NT2/D1 (cell line): ENCODE measurements around the gene SLC6A9.

Experiments used
- DNase-seq: peaks from one replicate; pipeline ENCODE4 v3.0.0-alpha.2; 2011; ENCODE audit warnings: low read depth, low spot score
- H3K27me3 ChIP-seq: 2 replicates; pipeline ENCODE4 v1.6.0; 2011; ENCODE audit warnings: mild to moderate bottlenecking; ENCODE audit not compliant: insufficient read length, insufficient read depth
- H3K36me3 ChIP-seq: 2 replicates; pipeline ENCODE4 v1.6.1; 2011; ENCODE audit warnings: mild to moderate bottlenecking, low read length, mixed read lengths; ENCODE audit not compliant: insufficient read depth, insufficient read length
- H3K4me1 ChIP-seq: 2 replicates; pipeline ENCODE4 v1.5.1; 2011; ENCODE audit not compliant: insufficient read depth, insufficient read length
- H3K4me3 ChIP-seq: 2 replicates; pipeline ENCODE4 v1.5.1; 2011; ENCODE audit warnings: low read depth; ENCODE audit not compliant: insufficient read length
- H3K9ac ChIP-seq: 2 replicates; pipeline ENCODE4 v1.6.0; 2011; ENCODE audit warnings: low read depth; ENCODE audit not compliant: insufficient read length
- H3K9me3 ChIP-seq: 2 replicates; pipeline ENCODE4 v1.5.1; 2011; ENCODE audit warnings: mild to moderate bottlenecking, low read length; ENCODE audit not compliant: insufficient read depth
- SUZ12 ChIP-seq: IDR thresholded peaks from 2 replicates; pipeline ENCODE4 v1.6.1; 2011; ENCODE audit not compliant: insufficient read length, insufficient read depth; ENCODE audit errors: extremely low read depth
- YY1 ChIP-seq: IDR thresholded peaks from 2 replicates; pipeline ENCODE4 v1.6.1; 2011; ENCODE audit not compliant: insufficient read length, insufficient read depth
- ZNF274 ChIP-seq: IDR thresholded peaks from 2 replicates; pipeline ENCODE4 v1.6.1; 2011; ENCODE audit warnings: mild to moderate bottlenecking, low read depth, low read length

The SLC6A9 gene

GRCh38 chr1:44019466-44019948 lies 11.8 kb downstream of the SLC6A9 start:
- Histone ChIP-seq H3K9ac (no peak overlapping the region), H3K4me3 (no peak overlapping the region), H3K4me1 (peaks cover 12% of the 10 kb centered on the region), H3K27me3 (no peaks in the 10 kb centered on the region), H3K9me3 (no peaks in the 10 kb centered on the region), H3K36me3 (peaks cover 48% of the 10 kb centered on the region)
- DNase-seq = no peak
- no peak for TF ChIP-seq SUZ12
- no peak for TF ChIP-seq ZNF274
- TF ChIP-seq YY1 = no peak

DNA sequence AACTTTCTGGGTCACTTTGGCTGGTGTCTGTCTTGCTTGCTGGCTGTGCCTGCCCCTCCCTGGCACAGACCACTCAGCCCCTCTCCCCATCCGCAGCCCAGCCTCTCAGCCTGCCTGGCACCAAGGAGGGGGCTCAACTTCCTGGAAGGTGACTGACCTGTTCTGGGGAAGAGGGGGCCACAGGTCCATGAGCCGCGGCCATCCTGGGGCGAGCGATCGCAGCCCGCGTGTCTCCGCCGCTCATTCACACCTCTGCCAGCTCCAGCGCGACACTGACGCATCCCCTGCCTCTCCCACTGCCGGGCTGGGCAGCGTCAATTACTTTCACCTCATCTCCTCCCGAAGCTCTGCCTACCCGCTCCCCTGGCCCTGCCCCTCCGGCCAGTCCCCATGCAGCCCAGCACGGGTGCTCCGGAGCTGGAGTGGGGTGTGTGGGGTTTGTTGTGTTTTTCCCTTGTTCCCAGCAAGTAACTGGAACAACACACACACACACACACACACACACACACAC lies 14.3 kb downstream of the SLC6A9 start:
- Histone ChIP-seq H3K9ac (no peak overlapping the region), H3K27me3 (no peaks in the 10 kb centered on the region), H3K4me3 (no peak overlapping the region), H3K36me3 (peaks cover 27% of the 10 kb centered on the region), H3K9me3 (no peaks in the 10 kb centered on the region), H3K4me1 (peaks cover 18% of the 10 kb centered on the region)
- no peak for DNase-seq
- TF ChIP-seq SUZ12 = no peak

- peaks cover 25% of the 10 kb centered on the region for H3K4me1 ChIP-seq
- no peak for TF ChIP-seq ZNF274
- TF ChIP-seq YY1 = no peak
- no peak for TF ChIP-seq SUZ12
- H3K4me3 ChIP-seq = no peak overlapping the region
- peaks cover 22% of the 10 kb centered on the region for H3K36me3 ChIP-seq
- no peaks in the 10 kb centered on the region for H3K27me3 ChIP-seq
- no peak overlapping the region for H3K9ac ChIP-seq
- no peak for DNase-seq
- no peaks in the 10 kb centered on the region for H3K9me3 ChIP-seq
Observed at GRCh38 chr1:44016041-44016889, 15.0 kb downstream of the SLC6A9 start.

DNA sequence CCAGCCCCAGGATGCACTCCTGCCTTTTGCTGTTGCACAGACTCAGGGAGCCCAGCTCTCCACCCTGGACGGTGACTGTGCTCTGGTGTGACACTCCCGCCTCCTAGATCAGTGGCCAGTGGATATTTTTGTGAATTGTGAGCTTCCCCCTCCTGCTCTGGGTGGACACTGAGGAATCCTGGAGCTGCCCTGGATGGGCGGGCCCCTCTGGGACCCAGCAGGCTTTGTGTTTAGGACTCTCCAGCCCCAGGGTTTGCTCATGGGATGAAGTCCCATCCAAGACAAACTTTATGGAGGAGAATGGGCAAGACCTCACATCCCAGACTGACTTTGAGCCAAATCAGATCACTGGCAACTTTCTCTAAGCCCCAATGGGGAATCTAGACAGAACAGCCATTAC lies 16.1 kb downstream of the SLC6A9 start:
- H3K4me3 ChIP-seq = no peak overlapping the region
- peaks cover 34% of the 10 kb centered on the region for H3K4me1 ChIP-seq
- H3K36me3 ChIP-seq = peaks cover 13% of the 10 kb centered on the region
- H3K9me3 ChIP-seq = no peaks in the 10 kb centered on the region
- H3K27me3 ChIP-seq = no peaks in the 10 kb centered on the region
- no peak for DNase-seq
- no peak overlapping the region for H3K9ac ChIP-seq
- TF ChIP-seq SUZ12 (no peak), ZNF274 (no peak), YY1 (no peak)

DNA sequence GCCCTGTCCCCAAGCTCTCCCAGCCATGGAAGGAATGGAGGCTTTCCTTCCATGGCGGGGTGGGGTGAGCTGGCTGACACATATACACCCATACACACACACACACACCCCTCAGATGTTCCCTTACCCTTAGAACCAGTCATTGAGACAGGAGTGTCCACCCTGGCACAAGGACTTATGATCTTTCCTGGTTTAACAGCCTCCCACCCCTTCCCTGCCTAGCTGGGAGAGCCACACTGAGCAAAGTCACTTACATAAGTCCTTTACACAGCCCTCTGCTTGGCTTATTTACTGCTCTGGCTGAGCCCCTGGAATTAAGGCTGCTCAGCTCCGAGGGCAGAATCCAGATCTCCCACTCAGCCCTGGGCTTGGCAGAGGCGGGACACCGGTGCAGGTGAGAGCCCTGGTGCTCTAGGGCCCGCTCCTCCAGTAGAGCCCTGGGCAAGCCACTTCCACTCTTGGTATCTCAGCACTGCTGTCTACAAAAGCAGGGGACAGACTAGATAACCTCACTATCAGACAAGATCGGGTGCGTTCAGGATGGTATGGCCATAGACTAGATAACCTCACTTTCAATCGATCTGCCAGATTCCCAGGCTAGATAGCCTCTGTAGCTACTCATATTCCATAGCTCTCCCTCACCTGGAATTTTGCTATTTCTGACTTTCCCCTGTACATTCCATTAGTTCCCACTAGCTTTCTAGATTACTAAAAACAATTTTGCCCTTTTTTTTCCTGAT lies 16.7 kb downstream of the SLC6A9 start:
- no peaks in the 10 kb centered on the region for H3K9me3 ChIP-seq
- H3K36me3 ChIP-seq = peaks cover 14% of the 10 kb centered on the region

DNA sequence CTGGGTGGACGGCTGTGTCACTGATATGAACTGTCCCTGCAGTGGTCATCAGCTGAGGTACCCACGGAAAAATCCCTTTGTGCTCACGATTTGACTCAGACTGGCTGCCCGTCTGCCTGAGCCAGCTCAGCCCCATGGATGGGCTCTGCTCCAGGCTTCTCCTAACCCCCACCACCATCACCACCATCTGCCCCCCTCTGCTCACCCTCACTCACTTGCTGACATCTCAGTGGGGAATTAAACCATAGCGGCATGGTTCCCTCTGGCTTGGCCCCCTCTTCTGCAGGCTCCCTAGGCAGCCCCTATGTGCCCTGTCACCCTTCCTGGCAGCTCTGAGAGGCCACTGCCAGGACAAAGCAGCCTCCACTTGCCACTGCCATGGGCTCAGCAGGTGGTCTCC lies 17.3 kb downstream of the SLC6A9 start:
- Histone ChIP-seq H3K27me3 (no peaks in the 10 kb centered on the region), H3K36me3 (peaks cover 10% of the 10 kb centered on the region), H3K4me3 (no peak overlapping the region), H3K4me1 (peaks cover 29% of the 10 kb centered on the region), H3K9me3 (no peaks in the 10 kb centered on the region), H3K9ac (peak overlapping the region; percentile 5)
- TF ChIP-seq SUZ12 = no peak
- DNase-seq = no peak

More for the DNA sequence above, 16.7 kb downstream of the SLC6A9 start:
- DNase-seq = no peak
- TF ChIP-seq ZNF274 = no peak
- TF ChIP-seq SUZ12 = no peak
- TF ChIP-seq YY1 = no peak
- Histone ChIP-seq H3K9ac (peak overlapping the region; percentile 5), H3K27me3 (no peaks in the 10 kb centered on the region), H3K4me3 (no peak overlapping the region), H3K4me1 (peaks cover 32% of the 10 kb centered on the region)
